NCI-H2081 treated with DMSO at 0.1 percent for 48 hours (cell line): ENCODE results near the gene TSC22D3.
"Not testable (repeated sequence)": the region's sequence is repeated elsewhere in the genome, so short reads cannot be mapped to it uniquely, and the experiment has no call there.

Experiments
- DNase-seq: peaks from one replicate; lab custom pipeline; 2025; lab: John Stamatoyannopoulos, UW

TSC22D3 gene

DNA sequence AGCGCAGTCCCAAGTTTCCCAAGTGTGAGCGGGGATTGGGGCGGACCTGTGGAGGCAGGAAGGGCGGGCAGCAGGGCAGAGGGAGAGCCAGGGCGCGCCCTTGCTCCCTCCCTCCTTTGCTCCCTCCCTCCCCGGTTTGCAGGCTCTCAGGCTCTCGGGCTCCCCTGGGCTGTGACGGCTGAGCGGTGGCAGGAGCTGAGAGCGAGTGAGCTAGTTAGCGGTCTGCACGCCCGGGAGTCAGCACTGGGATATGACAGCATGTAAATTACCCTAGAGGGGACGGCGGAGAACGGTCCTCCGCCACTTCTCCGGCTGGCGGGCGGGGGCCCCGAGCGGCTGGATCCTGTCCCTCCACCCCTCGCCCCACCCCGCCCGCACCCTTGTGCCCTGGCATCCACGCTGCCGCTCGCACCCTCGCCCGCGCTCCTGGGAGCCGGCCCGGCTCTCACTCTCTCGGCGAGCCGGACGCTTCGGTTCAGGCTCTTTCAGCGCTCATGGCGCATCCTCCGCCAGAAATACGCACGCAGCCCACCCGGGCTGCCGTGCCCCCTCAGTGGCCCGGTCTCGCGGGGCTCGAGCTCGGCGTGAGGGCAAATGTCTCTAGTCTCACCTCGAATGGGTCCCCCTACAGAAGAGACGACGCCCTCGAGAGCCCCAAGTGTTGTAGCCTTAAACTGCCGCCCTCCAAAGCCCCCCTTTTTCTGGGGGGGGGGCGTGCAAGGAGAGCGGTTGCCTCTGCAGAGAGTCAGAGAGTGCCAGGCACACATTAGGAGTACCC, at the start of gene TSC22D3:
TSS of gene TSC22D3 (minus strand) at position 54 of the 778 bp plus-strand sequence. CDS start 368 bp downstream, outside the sequence.
- no peak for DNase-seq

DNA sequence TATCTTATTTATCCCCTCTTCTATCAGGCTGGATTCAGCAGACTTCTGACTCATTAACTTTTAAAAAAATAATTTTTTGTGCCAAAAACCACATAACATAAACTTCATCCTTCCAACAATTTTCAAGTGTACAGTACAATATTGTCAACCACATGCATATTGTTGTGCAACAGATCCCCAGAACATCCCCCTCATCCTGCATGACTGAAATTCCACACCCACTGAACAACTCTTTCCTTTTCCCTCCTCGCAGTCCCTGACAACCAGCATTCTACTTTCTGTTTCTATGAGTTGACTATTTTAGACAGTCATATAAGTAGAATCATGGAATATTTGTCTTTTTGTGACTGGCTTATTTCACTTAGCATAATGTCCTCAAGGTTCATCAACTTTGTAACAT, 47.9 kb upstream of the TSC22D3 start:
- DNase-seq = no peak

DNA sequence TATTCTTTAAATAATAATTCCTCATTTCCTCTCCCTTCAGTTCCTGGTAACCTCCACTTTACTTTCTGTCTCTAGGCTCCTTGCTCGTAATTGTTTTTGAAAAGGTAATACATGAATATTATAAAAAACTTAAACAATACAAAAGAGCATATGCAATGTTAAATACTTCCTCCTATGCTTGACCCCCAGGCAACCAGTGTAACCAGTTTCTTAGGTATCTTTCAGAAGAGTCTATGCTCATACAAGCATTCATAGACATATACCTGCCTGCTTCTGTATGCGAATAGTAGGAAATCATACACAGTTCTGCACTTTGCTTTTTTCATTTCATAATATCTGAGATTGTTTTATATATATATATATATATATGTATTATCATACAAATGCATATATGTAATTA, 47.5 kb upstream of the TSC22D3 start:
- no peak for DNase-seq

DNA sequence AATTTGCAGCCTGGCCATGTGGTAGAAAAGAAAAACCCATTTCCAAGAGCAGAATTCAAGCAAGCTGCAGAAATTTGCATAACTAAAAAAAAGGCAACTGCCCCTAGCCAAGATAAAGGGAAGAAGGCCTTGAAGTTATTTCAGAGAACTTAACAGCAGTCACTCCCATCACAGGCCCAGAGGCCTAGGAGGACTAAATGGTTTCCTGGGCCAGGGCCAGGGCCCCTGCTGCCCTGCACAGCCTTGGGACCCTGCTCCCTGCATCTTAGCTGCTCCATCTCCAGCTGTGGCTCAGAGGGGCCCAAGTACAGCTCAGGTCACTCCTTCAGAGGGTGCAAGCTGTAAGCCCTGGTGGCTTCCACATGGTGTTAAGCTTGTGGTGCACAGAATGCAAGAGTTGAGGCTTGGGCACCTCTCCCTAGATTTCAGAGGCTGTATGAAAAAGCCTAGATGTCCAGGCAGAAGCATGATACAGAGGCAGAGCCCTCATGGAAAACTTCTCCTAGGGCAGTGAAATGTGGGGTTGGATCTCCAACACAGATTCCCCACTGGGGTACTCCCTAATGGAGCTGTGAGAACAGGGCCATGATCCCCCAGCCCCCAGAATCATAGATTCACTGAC, 43.4 kb upstream of the TSC22D3 start:
- DNase-seq = no peak

DNA sequence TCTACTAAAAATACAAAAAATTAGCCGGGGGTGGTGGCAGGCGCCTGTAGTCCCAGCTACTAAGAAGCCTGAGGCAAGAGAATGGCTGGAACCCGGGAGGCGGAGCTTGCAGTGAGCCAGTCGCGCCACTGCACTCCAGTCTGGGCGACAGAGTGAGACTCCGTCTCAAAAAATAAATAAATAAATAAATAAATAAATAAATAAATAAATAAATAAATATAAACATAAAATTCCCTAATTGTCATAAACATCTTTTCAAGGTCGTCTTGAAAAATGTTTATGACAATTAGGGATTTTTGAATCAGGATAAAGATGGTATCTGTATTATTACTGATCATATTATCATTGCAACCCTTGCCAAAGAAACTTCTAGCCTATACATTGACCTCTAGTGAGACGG, 34.5 kb upstream of the TSC22D3 start:
- DNase-seq = not testable (repeated sequence)

DNA sequence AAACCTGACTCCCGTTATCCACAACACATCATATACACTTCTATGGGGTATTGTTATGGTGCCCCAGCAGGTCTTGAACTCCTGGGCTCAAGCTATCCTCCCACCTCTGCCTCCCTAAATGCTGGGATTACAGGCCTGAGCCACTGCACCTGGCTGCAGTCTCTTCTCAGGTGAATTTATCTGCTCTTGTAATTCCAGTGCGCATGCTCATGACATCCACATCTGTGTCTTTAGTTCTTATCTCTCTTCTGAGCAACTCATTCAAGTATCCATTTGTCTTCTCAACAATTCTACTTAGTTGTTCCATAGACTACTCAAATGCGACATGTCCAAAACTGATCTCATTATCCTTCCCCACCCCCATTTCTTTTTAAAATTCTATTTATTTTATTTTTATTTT, 29.6 kb upstream of the TSC22D3 start:
- DNase-seq = no peak

DNA sequence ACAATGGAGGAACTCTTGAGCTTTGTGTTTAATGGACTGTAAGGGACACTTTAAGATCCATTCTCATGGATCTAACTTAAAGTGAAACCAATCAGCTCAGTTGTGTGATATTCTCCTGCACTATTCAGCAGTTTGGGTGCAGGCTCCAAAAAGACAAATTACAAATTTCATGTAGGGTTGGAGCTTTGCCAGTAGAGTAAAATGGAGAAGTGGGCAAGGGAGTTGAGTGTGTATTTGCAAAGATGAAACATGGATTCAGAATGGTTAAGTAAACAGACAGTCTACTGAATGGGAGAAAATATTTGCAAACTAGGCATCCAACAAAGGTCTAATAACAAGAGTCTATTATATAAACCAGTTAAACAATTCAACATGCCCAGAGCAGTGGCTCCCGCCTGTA, 28.8 kb upstream of the TSC22D3 start:
- no peak for DNase-seq

DNA sequence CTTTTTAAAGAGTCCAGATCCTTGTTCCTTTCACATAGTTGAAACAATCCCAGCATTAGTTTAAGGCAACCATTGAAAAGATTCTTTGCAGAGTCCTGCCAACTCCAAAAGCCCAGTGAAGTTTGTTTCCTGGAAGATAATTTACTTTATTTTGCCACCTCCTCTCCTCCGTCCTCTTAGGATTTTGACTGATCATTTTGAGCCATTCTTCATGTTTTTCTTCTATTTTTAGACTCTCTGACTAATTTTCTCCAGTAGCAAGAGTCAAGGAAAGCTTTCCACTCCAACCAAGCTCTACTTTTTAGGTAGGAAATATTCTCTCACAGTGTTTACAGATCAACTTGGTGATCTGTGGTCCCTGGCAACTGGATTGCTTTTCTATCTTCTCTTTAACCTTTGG, 12.2 kb upstream of the TSC22D3 start:
- DNase-seq = no peak

DNA sequence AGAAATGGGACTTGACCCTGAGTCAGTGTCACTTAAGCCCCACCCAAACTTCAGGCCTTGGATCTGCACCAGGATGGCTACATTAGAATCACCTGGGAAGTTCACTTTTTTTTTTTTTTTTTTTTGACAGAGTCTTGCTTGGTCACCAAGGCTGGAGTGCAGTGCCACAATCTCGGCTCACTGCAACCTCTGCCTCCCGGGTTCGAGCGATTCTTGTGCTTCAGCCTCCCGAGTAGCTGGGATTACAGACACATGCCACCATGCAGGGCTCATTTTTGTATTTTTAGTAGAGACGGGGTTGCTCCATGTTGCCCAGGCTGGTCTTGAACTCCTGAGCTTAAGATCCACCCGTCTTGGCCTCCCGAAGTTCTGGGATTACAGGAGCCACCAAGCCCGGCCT, 4.9 kb upstream of the TSC22D3 start:
- DNase-seq = no peak

DNA sequence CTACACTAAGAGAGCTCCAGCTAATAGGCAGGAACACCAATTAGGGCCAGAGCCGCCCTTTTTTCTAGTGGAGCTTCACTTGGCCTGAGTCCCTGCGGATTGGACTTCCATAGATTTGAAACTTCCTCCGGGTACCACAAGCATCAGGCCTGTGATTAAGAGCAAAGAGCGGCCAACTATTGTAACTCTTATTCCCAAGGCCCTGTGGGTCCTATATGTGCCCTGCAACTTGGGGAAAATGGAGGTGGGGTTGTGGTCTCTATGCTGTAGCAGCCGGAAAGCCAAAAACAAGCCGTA, 1.9 kb upstream of the TSC22D3 start, which contains the start of gene NCBP2L:
TSS of gene NCBP2L (plus strand) at position 198 of the 297 bp plus-strand sequence. CDS start 16,488 bp downstream, outside the sequence.
- DNase-seq = no peak

DNA sequence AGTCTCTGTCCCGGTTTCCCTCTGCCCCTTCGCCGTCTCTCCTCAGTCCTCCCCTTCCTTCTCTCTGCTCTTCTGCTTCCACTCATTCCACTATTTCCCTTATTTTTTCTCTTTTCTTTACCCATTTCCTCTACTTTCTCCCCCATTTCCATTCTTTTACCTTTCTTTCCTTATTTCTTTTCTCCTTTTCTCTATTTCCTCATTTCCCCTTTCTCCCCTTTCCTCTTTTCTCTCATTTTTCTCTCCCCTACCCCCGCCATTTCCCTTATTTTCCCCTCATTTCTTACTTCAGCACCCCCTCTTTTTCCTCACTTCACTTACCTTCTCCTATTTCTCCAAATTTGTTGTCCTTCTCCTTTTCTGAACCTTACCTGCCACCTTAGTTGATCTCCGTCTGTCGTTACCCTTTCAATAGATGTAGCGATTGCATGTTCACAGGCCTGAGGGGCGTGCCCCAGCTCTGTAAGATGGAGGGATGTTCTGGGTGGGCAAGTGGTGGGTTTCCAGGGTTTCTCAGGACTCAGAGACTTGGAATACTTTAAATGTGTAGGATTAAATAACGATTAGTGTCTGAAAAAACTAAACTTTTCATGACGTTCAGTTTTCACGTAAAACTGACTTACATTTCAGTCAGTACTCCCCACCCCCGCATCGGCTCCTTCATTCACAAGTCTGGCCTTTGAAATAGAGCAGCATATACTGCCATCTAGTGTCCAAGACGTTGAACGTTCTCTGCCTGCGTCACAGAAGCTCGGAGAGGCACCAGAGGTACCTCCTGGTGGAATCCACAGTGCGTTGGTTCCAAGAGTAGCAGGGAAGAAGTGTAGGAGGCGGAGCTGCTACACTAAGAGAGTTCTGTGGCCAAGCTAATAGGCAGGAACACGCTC, 1.3 kb upstream of the TSC22D3 start:
- peak; percentile 75 for DNase-seq

DNA sequence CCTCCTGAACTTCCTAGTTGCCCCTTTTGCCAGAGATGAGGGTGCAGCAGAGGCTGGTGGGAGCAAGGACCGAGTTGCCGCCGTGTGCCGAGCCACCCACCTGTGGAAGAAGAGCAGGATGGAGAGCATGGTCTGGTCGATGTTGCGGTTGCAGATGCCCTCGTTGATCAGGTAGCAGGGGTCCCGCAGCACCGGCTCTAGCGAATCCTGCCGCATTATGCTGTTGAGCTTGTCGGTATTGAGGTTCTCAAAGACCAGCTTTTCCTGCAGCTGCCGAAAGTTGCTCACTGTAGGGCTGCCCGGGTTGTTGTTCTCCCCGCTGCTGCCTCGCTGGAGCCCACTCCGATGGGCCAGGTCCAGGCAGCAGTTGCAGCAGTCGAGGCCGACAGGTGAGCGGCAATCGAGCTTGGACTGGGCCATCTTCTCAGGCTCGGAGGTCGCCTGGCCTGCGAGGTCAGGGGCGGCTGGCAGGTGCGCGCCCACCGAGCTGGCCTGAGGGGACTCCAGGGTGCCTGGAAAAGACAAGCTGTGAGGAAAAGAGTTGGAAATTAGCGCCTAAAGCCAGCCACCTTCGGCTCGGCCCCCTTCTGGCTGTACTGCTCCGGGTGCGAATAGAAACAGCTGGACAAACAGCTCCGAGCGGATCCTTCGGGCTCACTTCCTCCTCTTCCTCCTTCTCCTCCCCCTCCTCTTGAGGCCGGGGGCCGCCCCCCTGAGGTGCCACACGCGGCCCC, 420 bp downstream of the TSC22D3 start:
- DNase-seq = no peak

DNA sequence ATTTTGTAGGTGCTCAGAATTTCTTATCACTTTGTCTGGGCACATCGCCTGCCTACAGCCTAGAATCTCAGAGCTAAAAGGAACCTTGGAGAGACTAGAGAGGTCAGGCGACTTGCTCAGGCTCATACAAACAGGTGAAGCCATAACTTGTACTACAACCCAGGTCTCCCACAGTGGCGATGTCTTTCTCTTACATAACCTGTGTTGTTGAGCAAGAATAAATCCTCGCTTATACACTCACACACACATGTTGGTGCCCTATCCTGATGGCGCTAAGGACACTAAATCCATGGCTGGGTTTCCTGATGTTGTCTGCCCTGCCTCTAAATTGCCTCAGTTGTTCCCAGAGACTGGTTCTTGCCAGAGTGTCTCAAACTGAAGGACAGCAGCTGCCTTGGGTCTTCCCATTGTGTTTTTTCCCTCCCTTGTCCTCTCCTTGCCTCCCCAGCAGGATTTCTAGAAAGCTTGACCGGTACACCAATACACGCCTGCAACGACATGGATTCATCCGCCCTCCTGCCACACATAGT, 1.6 kb downstream of the TSC22D3 start:
- no peak for DNase-seq

DNA sequence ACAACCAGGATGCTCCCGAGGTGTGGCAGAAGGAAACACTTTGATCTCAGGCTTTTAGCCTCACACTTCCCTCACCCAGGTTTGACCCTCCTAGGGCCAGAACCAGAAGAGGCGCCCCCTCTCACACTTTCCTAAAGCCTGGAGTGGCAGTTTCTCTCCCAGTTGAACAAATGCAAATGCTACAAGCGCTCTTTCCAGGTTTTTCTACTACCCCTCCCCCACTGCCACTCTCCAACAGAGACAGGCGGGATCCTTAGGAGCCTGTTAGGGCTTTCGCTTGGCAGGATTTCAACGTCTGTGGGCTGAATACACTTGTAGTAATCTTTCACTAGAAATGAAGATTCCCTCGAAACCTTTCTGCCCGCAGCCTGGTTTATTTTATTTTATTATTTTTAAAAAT, 2.4 kb downstream of the TSC22D3 start:
- no peak for DNase-seq

DNA sequence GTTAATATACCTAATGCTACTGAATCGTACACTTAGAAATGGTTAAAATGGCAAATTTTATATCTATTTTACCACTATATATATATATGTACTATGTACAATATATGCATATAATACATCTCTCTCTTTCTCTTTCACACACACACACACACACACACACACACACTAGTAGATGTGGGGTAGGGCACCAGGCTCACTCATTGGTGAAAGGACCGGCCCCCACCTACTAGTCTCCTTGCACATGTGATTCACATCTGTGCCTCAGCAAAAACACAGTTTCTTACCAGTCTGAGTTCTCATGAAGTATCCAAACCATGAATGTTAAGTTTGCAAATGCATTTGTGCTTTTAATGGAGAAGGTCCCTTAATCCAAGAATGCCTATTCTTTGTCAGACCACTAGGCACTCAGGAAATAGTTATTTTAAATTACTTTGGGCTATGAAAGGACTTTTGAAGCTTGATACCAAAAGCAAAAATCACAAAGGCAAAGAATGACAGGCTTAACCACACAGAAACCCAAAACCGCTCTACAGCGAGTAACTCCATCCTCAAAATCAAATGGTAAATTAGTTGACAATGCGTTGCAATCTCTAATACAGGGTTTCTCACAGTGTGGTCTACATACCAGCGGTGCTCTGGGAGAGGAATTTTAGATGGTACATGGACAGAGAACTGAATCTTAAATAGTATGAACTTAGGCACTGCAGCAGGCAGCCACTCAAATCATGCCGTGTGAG, 5.8 kb downstream of the TSC22D3 start:
- no peak for DNase-seq

DNA sequence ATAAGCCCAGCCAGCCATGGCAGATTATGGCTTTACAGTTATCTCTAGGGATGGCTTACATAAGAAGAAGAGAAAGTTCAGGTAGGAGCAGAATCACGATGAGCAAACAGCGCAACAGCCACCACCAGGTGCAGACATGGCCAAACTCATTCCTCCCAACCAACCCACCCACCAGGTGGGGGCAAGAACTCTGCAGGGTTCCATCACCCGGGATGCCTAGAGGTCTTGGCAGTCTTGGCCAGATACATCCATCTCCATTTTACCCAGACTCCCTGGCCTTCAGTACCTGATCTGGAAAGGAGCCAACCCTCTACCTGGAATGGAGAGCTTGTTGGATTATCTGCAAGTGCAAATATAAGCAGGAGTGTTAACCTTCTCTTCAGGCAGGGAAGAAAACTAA, 7.5 kb downstream of the TSC22D3 start:
- no peak for DNase-seq

DNA sequence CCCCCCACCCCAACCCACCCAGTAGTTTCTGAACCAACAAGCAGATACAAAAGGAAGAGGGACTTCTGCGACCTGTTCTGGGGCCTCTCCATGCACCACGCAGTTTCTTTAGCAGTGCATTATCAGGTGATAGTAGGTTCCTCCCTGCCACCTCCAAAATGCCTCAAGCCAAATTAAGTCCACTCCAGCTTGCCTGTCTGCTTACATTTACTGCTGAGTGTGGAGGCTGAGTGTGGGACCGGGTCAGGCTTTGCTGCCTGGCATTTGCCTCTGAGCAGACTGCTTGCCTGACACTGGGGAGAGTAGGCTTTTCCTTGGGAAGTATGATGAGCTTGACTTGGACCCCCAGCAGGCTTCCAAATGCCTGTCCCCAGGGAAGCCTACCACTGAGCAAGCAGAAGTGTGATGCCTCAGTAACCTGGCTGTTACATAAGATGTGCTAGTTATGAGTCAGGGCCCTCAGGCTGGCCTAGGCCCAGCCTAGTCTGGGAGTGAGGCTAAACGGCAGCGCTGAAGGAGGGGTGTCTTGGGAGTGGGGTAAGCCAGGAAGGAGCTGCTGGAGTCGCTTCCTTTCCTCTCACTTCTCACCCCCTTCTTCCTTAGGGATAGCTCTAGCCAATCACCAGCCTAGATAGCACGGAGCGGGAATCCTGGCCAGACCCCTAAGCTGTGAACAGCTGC, 9.0 kb downstream of the TSC22D3 start:
- DNase-seq = no peak

DNA sequence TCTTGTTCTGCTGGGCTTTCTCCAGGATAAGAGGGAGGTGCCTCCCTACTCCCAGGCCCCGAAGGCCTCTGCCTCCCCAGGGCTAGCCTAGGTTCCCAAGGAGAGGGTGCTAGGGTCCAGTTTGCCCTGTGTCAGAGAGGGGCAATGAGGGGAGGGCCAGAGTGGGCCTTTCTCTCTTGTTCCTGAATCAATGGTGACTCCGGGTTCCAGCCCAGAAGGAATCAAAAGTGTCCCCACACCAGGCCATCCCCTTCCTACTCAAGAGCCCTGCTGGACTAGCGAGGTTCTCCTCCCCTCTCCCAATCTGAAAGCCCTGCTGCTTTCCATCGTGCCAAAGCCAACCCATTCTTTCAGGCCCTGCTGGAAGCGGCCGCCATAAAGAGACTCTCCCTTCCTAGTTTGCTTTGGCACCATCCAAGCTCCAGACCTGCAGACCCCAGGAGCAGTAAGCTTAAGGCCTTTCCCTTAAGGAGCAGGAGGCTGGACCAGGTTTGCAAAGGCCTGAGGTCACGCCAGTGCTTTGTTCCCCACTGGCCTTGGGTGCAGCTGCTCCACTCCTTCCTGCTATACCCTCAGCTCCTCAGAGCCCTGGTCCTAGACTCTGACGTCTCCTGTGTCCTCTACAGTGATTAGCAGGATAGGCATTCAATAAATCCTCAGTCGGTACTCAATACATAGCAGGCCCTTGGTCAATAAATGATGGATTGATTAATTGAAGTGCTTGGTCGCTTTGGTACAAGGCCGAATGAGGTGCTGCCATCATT, 10.6 kb downstream of the TSC22D3 start:
- DNase-seq = no peak

DNA sequence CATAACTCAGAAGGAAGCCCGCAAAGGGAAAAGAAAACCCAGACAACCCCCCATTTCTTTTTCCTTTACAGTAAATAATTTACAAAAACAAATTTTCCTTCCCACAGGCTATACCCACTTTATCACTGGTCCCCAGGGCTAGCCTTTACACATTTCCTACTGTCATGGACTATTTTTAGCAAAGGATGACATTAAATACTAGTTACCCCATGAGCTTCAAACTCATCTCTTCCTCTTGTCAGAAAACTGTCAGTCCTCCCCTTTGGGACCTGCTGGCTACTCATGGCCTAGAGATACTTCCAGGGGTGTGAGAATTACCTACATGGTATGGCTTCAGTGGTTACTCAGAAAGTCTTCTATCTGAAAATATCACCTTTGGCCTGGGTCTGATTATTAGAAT, 11.9 kb downstream of the TSC22D3 start:
- no peak for DNase-seq
